NCI-H510A treated with DMSO at 0.1 percent for 48 hours (cell line): ENCODE results near the gene CREB3L4.

Experiments used
- DNase-seq: peaks from one replicate; lab custom pipeline; 2025; lab: John Stamatoyannopoulos, UW

CREB3L4 gene

GRCh38 chr1:153967107-153967999, at the start of gene CREB3L4:
Gene CREB3L4 (plus strand): TSS chr1:153967902. CDS start chr1:153968526, 624 bp downstream.
- peak; percentile 97 for DNase-seq

DNA sequence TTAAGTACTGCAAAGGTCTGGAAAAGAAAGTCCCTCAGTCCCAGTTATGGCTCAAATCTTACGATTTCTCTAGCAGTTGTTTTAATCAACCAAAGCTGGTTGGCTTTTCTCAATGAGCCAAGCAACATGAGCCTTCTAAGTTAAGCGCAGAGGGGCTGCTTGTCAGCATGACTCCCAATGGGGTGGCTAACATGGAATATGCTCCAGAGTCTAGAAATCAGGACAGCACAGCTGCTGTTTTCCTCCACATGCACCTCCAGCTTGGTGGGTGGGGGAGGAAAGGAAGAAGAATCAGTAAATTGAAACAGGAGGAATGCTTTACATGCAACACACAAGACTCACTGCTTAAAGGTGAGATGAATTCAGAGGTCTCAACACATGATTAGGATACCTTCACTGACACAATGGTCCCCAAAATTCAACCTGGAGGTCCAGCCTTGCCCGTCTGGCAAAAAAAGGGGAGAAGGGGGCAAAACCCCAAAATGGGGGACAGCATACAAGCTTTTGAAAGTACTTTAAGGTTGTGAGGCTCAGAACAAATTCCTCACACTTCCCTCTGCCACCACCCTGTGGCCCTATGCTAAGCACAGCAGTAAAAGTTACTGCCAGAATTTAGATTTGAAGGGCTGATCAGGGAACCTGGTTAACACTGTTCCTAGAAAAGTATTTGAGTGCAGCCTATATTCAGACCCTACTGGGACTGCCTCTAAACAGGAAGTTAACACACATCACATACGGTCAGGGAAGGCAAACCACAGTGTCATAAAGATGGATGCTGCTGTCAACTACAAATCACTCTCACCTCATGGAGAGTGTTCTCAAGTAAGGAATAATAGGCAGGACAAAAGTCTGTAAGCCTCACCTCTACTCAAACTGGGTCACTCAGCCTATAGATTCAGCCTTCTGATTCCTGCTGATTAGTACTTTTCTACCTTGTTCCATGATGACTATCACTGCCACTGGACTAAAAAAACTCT, 47.5 kb upstream of the CREB3L4 start:
- peak; percentile 72 for DNase-seq

DNA sequence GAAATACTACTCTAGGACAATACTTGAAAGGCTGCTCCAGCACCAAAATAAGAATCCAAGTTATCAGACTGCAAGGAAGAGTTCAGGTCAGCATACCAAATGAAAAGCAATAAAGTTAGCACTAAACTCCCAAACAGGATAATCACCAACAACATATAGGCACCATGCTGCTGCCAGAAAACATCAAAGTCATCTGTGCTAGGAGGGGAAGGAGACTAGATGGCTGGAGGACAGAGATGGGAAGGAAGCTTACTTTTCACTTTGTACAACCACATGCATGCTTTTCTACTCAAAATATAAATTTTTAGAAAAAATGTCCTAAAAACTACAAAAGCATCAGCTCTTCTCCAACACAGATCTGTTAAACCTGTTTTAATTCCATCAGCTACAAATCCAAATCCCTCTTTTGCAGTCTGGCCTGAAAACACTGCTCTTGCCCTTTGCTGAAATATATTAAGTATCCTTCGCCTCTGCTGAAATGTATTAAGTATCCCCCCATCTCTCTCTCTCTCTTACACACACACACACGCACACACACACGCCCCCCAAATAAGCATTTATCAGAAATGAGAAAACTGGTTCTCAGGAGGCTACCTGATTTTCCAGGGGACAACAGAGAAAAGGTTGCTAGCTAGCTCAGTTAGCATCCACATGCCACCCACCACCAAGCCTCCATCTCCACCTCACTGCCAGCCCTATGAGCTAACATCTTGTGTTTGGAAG, 46.5 kb upstream of the CREB3L4 start:
- DNase-seq = no peak

- DNase-seq = peak; percentile 30
Observed at GRCh38 chr1:153921803-153922075, 46.0 kb upstream of the CREB3L4 start.

GRCh38 chr1:153922076-153922971, 45.4 kb upstream of the CREB3L4 start:
- peak; percentile 56 for DNase-seq

GRCh38 chr1:153922972-153923925, 44.5 kb upstream of the CREB3L4 start, which contains the start of gene GATAD2B:
Gene GATAD2B (minus strand): TSS chr1:153922972. CDS start chr1:153828347, 94,625 bp downstream.
- peak; percentile 99 for DNase-seq

- no peak for DNase-seq
Observed at GRCh38 chr1:153926405-153926804, 41.3 kb upstream of the CREB3L4 start.

DNA sequence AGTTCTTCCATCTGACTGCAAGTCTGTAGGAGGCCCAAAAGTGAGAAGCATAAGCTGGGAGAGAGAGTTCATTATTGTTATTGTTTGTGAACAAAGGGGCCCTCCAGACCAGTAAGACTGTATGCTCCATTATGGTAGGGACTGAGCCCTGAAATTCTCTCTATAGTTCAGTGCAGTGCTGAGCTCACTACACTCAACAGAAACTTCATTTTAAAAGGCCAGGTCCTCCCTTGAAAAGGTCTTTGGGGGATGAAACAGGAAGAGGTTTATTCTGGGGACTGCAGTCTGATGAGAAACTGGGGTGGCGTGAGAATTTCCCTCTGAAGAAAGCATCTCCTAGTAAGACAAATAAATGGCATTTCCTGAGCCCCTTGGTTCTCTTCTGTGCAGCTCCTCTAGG, 39.5 kb upstream of the CREB3L4 start:
- DNase-seq = no peak

- DNase-seq = no peak
Observed at GRCh38 chr1:153928791-153929341, 38.8 kb upstream of the CREB3L4 start.

DNA sequence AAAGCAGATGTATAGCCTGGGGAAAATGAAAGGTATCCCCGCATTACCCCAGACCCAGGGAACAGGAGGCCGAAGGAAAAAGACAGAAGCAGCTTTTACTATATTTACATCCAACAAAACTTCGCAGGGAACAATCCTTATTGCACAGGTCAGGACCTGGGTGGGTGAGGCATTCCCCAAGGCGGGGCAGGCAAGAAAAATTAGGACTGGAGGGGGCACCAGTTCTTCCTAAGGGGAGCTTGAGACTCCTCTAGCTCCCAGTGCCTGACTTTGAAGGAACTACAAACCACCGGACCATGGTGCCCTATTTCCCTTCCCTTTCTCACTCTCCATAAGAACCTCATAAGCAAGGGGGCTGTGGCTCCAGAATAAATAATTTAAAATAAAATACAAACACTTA, 38.3 kb upstream of the CREB3L4 start:
- no peak for DNase-seq

DNA sequence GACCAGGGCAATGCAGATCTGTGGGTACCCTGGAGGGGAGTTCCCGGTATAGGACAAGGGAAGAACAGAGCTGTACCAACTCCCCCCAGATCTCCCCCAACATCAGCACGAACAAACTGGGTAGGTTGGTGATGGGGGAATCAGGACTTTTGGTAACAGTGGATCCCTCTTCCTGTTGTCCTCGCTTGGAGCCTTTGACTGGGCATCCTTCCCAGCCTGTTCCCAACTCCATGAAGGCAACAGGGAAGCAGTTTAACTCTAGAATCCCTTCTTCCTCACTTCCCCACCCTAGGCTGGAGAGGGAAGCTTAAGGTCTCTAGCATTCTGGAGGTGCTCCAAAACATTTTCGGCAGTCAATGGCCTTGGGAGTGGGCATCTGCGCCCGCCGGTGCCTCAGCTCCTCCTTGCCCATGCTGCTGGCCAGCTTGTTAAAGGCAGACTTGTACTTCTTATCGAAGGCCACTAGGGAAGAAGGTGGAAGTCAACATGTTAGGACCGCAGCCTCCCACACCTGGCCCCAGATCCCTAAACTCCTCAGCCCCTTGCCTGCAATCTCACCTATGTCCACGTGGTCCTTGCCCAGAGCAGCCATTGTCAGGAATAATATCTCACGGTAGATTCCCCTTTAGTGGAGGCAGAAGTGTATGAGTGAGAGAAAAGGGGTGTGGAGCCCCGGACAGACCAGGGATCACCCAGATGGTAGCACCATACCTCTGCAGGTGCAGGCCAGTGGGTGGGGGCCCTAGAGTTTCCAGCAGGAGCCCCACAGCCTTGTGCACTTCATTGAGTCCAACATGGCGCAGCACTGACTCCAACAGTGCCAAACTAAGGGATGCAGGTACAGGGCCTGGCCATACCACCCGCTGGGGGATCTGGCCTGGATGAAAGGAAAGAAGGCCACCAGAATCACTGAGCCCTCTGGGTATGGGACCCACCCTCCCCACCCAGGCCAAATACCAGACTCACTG, 37.4 kb upstream of the CREB3L4 start:
- no peak for DNase-seq

- no peak for DNase-seq
Observed at GRCh38 chr1:153932156-153933131, 35.3 kb upstream of the CREB3L4 start.

GRCh38 chr1:153933430-153933829, 34.3 kb upstream of the CREB3L4 start:
- no peak for DNase-seq

- DNase-seq = no peak
Observed at GRCh38 chr1:153933955-153934354, 33.7 kb upstream of the CREB3L4 start.

- no peak for DNase-seq
Observed at GRCh38 chr1:153934746-153935145, 33.0 kb upstream of the CREB3L4 start.

DNA sequence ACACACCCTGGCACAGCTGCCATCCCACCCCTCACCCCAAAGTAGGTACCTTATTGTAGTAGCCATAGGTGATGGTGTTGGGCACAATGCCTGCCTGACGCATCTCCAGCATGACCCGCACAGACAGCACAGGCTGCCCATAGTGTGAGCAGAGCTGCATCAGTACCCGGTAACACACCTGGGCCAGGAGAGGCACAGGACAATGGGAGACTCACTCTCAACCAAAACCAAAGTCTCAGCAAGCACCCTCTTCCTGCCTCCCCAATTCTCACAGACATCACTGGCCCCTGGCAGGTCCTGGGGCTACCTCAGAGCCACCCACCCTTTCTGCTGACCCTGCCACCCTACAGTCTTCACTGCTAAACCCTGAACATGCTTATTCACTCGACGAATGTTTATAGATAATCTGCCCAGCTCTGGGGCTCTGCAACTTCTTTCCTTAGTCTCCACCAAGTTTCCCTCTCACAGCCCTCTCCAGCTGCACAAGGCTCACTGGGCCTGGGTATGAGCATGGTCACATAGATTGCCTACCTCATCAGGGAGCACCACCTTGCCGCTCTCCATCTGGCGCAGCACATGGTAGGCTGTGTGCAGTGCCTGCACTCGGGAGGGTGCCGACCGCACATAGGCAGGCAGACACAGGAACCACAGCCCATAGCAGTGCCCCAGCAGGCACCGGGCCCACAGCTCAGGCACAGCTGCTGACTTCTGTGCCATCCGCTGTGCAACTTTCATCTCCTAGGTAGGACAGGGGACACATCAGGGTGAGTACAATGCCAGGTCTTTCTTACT, 31.5 kb upstream of the CREB3L4 start:
- DNase-seq = no peak
